Smooth muscle cell (in vitro differentiated cells): ENCODE measurements around the gene BMPR1B. TPM values are rescaled to one million over a fixed set of nuclear protein-coding genes. Genes with fewer than 3 reads are reported as not detected.
"Not testable (repeated sequence)": the region's sequence is repeated elsewhere in the genome, so short reads cannot be mapped to it uniquely, and the experiment has no call there.

Source experiments
- DNase-seq: peaks from one replicate; lab custom pipeline; 2025; ENCODE audit not compliant: unreplicated experiment; lab: John Stamatoyannopoulos, UW
- H2AFZ ChIP-seq: fragments of 200-600 bp; sonication (generic); 2 replicates; pipeline ENCODE4 v1.6.0; 2016; ENCODE audit warnings: antibody characterized with exemption, low read depth, mild to moderate bottlenecking
- H3F3A ChIP-seq: fragments of 200-600 bp; sonication (generic); 2 replicates; pipeline ENCODE4 v1.6.0; 2017; ENCODE audit warnings: antibody characterized with exemption, low read depth
- H3K27ac ChIP-seq: fragments of 200-600 bp; sonication (generic); 2 replicates; pipeline ENCODE4 v1.5.1; 2016; ENCODE audit warnings: low read depth, mild to moderate bottlenecking
- H3K27me3 ChIP-seq: fragments of 200-600 bp; sonication (generic); 2 replicates; pipeline ENCODE4 v1.6.1; 2016; ENCODE audit warnings: low read depth, mild to moderate bottlenecking
- H3K36me3 ChIP-seq: fragments of 200-600 bp; sonication (generic); 2 replicates; pipeline ENCODE4 v1.5.1; 2016; ENCODE audit warnings: low read depth
- H3K4me1 ChIP-seq: fragments of 200-600 bp; sonication (generic); 2 replicates; pipeline ENCODE4 v1.5.1; 2016; ENCODE audit warnings: low read depth
- H3K4me2 ChIP-seq: fragments of 200-600 bp; sonication (generic); 2 replicates; pipeline ENCODE4 v1.6.0; 2016; ENCODE audit warnings: mild to moderate bottlenecking
- H3K4me3 ChIP-seq: fragments of 200-600 bp; sonication (generic); 2 replicates; pipeline ENCODE4 v1.5.1; 2016; ENCODE audit warnings: mild to moderate bottlenecking
- H3K79me2 ChIP-seq: fragments of 200-600 bp; sonication (generic); 2 replicates; pipeline ENCODE4 v1.6.0; 2016; ENCODE audit warnings: low read depth, mild to moderate bottlenecking
- H3K9ac ChIP-seq: fragments of 200-600 bp; sonication (generic); 2 replicates; pipeline ENCODE4 v1.6.0; 2016; ENCODE audit warnings: low read depth
- H3K9me3 ChIP-seq: fragments of 200-600 bp; sonication (generic); replicated peaks from 2 replicates; pipeline ENCODE4 v1.5.1; 2016; ENCODE audit warnings: low read depth
- H4K20me1 ChIP-seq: fragments of 200-600 bp; sonication (generic); 2 replicates; pipeline ENCODE4 v1.6.0; 2016; ENCODE audit warnings: low read depth
- WGBS: methylation state at CpG from one replicate; pipeline ENCODE4 v1.1.7; 2016; ENCODE audit warnings: low lambda C conversion rate; 5-methylcytosine and 5-hydroxymethylcytosine counted together
- polyA plus RNA-seq: library from polyadenylated mRNA; unstranded; fragments of >200 nt; fragmentation: Nextera tagmentation; extraction: Ambion mirVana; gene quantifications from 2 replicates; pipeline ENCODE4 v1.2.1, GENCODE V29; 2016
- total RNA-seq: library from RNA; depleted of rRNA; stranded (reverse); fragments of >200 nt; gene quantifications from 2 replicates; pipeline ENCODE4 v1.2.3, GENCODE V29; 2014
- TF ChIP-seq, protein P1 (sequence below): fragments of 200-600 bp; sonication (generic); IDR thresholded peaks from 2 replicates; pipeline ENCODE4 v1.5.1; 2017; ENCODE audit warnings: borderline replicate concordance, mild to moderate bottlenecking, antibody characterized with exemption; ENCODE audit not compliant: insufficient read depth, poor library complexity, severe bottlenecking

BMPR1B gene
- total and polyA plus RNA-seq, 2 experiments from 2014 or later, result 0.03 to 1.2 TPM

DNA sequence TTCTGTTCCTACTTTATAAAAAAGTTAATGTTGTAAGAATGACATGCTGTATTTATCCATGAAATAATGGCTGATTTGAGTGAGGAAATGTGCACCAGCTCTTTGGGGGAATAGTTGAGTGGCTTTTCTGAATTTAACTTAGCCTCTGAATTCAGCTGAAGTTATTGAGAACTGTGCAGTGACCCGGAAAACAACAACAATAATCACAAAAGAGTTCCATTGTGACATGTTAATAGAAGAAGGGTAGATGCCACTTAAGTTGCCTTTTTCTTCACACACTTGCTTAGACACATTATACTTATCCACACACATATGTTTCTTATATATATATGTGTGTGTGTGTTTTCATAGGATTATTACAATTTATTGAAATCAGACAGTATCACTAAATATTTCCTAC is 301.2 kb downstream of the BMPR1B start:
- Histone ChIP-seq H2AFZ (no peak overlapping the region), H3K9me3 (no peaks in the 10 kb centered on the region), H3K4me1 (peaks cover 19% of the 10 kb centered on the region), H4K20me1 (no peaks in the 10 kb centered on the region), H3K36me3 (no peaks in the 10 kb centered on the region), H3K4me3 (no peak overlapping the region), H3K4me2 (no peak overlapping the region), H3K79me2 (no peaks in the 10 kb centered on the region), H3F3A (no peaks in the 10 kb centered on the region), H3K27me3 (no peaks in the 10 kb centered on the region), H3K27ac (no peak overlapping the region), H3K9ac (no peak overlapping the region)
- no peak for DNase-seq
- TF ChIP-seq, protein P1, sequence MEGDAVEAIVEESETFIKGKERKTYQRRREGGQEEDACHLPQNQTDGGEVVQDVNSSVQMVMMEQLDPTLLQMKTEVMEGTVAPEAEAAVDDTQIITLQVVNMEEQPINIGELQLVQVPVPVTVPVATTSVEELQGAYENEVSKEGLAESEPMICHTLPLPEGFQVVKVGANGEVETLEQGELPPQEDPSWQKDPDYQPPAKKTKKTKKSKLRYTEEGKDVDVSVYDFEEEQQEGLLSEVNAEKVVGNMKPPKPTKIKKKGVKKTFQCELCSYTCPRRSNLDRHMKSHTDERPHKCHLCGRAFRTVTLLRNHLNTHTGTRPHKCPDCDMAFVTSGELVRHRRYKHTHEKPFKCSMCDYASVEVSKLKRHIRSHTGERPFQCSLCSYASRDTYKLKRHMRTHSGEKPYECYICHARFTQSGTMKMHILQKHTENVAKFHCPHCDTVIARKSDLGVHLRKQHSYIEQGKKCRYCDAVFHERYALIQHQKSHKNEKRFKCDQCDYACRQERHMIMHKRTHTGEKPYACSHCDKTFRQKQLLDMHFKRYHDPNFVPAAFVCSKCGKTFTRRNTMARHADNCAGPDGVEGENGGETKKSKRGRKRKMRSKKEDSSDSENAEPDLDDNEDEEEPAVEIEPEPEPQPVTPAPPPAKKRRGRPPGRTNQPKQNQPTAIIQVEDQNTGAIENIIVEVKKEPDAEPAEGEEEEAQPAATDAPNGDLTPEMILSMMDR, result no peak
- 100% methylated on average over 1 of the region's 1 CpG for WGBS

DNA sequence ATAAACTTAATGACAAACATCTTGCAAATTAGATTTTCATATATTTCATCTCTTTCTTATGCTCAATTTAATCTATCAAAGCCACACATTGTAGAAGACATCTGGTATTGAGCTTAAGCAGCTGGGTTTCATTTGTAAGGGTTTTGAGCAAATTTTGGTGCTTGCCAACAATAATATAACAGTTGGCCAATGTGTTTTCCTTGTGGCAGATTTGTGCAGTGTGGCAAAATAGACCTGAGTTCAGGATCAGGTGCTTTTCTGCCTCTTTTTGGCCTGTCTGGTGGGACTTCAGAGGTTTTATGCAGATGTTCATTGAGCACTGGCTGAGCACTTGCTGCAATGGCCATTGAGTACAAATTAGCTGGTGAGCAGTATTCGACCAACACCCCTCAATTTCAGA is 301.9 kb downstream of the BMPR1B start:
- no peaks in the 10 kb centered on the region for H3K9me3 ChIP-seq
- no peaks in the 10 kb centered on the region for H3F3A ChIP-seq
- H3K36me3 ChIP-seq, result no peaks in the 10 kb centered on the region
- DNase-seq, result no peak
- 92% methylated on average over 1 of the region's 1 CpG for WGBS
- TF ChIP-seq, protein P1, result no peak
- H3K4me3 ChIP-seq, result no peak overlapping the region
- no peak overlapping the region for H3K27ac ChIP-seq
- H3K79me2 ChIP-seq, result no peaks in the 10 kb centered on the region
- peaks cover 19% of the 10 kb centered on the region for H3K4me1 ChIP-seq
- H2AFZ ChIP-seq, result no peak overlapping the region
- no peak overlapping the region for H3K4me2 ChIP-seq
- no peak overlapping the region for H3K9ac ChIP-seq
- H4K20me1 ChIP-seq, result no peaks in the 10 kb centered on the region
- no peaks in the 10 kb centered on the region for H3K27me3 ChIP-seq

DNA sequence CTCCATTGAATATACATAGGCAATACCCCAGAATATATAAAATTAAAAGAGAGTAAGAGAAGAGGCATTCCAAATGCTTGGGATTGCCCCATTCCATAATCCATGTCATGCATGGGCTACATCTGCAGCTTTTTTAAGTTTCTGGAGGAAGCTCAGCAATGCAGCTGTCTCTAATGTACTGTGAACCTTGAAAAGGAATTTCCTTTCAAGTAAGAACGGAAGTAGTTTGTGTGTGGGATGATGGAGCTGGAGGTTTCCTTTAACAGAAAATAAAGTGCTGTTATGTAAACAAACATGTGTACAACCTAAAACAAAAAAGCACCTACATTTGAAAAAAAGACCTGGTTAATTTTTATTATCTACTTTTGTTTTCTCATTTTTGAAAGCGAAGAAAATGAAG is 303.5 kb downstream of the BMPR1B start:
- H3K4me2 ChIP-seq, result no peak overlapping the region
- 62% methylated on average over 2 of the region's 2 CpGs for WGBS

DNA sequence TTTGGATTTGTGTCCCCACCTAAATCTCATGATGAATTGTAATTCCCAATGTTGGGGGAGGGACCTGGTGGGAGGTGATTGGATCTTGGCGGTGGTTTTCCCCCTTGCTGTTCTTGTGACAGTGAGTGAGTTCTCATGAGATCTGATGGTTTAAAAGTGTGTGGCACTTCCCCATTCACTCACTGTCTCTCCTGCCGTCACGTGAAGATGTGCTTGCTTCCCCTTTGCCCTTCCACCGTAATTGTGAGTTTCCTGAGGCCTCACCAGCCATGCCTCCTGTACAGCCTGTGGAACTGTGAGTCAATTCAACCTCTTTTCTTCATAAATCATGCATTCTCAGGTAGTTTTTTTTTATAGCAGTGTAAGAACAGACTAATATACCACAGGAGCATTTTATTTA is 304.0 kb downstream of the BMPR1B start:
- H3K27ac ChIP-seq, DNase-seq, H3K9ac ChIP-seq, H3K9me3 ChIP-seq, H3K27me3 ChIP-seq, H3K79me2 ChIP-seq, H4K20me1 ChIP-seq, H3K4me2 ChIP-seq, H3K4me3 ChIP-seq, H3F3A ChIP-seq, H3K36me3 ChIP-seq, H2AFZ ChIP-seq: not testable (repeated sequence)
- 79% methylated on average over 4 of the region's 4 CpGs for WGBS
- H3K4me1 ChIP-seq, result peaks cover 19% of the 10 kb centered on the region

More for the DNA sequence above, 303.5 kb downstream of the BMPR1B start:
- peaks cover 19% of the 10 kb centered on the region for H3K4me1 ChIP-seq
- no peaks in the 10 kb centered on the region for H3K27me3 ChIP-seq
- no peak overlapping the region for H2AFZ ChIP-seq
- no peaks in the 10 kb centered on the region for H3K36me3 ChIP-seq
- H3K79me2 ChIP-seq, result no peaks in the 10 kb centered on the region
- H3K4me3 ChIP-seq, result no peak overlapping the region
- no peak overlapping the region for H3K27ac ChIP-seq
- TF ChIP-seq, protein P1, result no peak
- no peaks in the 10 kb centered on the region for H3K9me3 ChIP-seq
- H3K9ac ChIP-seq, result no peak overlapping the region
- DNase-seq, result no peak
- no peaks in the 10 kb centered on the region for H4K20me1 ChIP-seq
- no peaks in the 10 kb centered on the region for H3F3A ChIP-seq
